GM23338 (cell line): ENCODE measurements around the gene TATDN3. TPM values are rescaled to one million over a fixed set of nuclear protein-coding genes. Genes with fewer than 3 reads are reported as not detected.

Experiments used
- ATAC-seq: fragments of 200-7000 bp; cut with Tn5 transposase; 3 replicates; pipeline ENCODE4 v1.9.1; 2020
- DNase-seq: peaks from one replicate; pipeline ENCODE4 v3.0.0-alpha.2; 2015; ENCODE audit warnings: low spot score
- H2AFZ ChIP-seq: fragments of 200-600 bp; sonication (generic); 2 replicates; pipeline ENCODE4 v1.8.0; 2016; ENCODE audit warnings: antibody characterized with exemption, mild to moderate bottlenecking, moderate library complexity
- H3F3A ChIP-seq: fragments of 200-600 bp; sonication (generic); replicated peaks from 2 replicates; pipeline ENCODE4 v1.8.0; 2017; ENCODE audit warnings: antibody characterized with exemption, mixed run types, low read depth
- H3K27ac ChIP-seq: fragments of 200-600 bp; sonication (generic); 2 replicates; pipeline ENCODE4 v1.6.1; 2016; ENCODE audit warnings: low read depth
- H3K27me3 ChIP-seq: fragments of 200-600 bp; sonication (generic); 2 replicates; pipeline ENCODE4 v1.8.0; 2016; ENCODE audit warnings: mild to moderate bottlenecking, mixed run types, moderate library complexity; ENCODE audit not compliant: insufficient read depth
- H3K36me3 ChIP-seq: fragments of 200-600 bp; sonication (generic); 2 replicates; pipeline ENCODE4 v1.8.0; 2016; ENCODE audit warnings: mild to moderate bottlenecking; ENCODE audit not compliant: insufficient read depth
- H3K4me1 ChIP-seq: fragments of 200-600 bp; sonication (generic); 2 replicates; pipeline ENCODE4 v1.8.0; 2016; ENCODE audit warnings: mild to moderate bottlenecking, moderate library complexity; ENCODE audit not compliant: insufficient read depth
- H3K4me2 ChIP-seq: fragments of 200-600 bp; sonication (generic); 2 replicates; pipeline ENCODE4 v1.7.1; 2017; ENCODE audit warnings: mixed run types
- H3K4me3 ChIP-seq: fragments of 200-600 bp; sonication (generic); 2 replicates; pipeline ENCODE4 v1.6.1; 2016; ENCODE audit warnings: mixed run types
- H3K79me2 ChIP-seq: fragments of 200-600 bp; sonication (generic); replicated peaks from 2 replicates; pipeline ENCODE4 v1.8.0; 2017; ENCODE audit warnings: mild to moderate bottlenecking; ENCODE audit not compliant: insufficient read depth
- H3K9me2 ChIP-seq: fragments of 200-600 bp; sonication (generic); 2 replicates; pipeline ENCODE4 v1.8.0; 2017; ENCODE audit not compliant: insufficient read depth
- H4K20me1 ChIP-seq: fragments of 200-600 bp; sonication (generic); replicated peaks from 2 replicates; pipeline ENCODE4 v1.8.0; 2017; ENCODE audit warnings: mild to moderate bottlenecking; ENCODE audit not compliant: insufficient read depth
- H3K27ac Mint-ChIP-seq: 2 replicates; pipeline ENCODE4 v1.8.0; 2020; ENCODE audit warnings: inconsistent platforms, mild to moderate bottlenecking, moderate library complexity, mixed read lengths
- H3K27me3 Mint-ChIP-seq: 3 replicates; pipeline ENCODE4 v1.8.0; 2022; ENCODE audit warnings: low read depth, mild to moderate bottlenecking, moderate library complexity, mixed read lengths, inconsistent platforms; ENCODE audit not compliant: insufficient read depth, poor library complexity
- H3K36me3 Mint-ChIP-seq: 3 replicates; pipeline ENCODE4 v1.8.0; 2021; ENCODE audit warnings: low read depth, mild to moderate bottlenecking, inconsistent platforms, moderate library complexity, mixed read lengths
- H3K4me1 Mint-ChIP-seq: 3 replicates; pipeline ENCODE4 v1.8.0; 2020; ENCODE audit warnings: mild to moderate bottlenecking, inconsistent platforms, mixed read lengths
- H3K4me3 Mint-ChIP-seq: 3 replicates; pipeline ENCODE4 v1.8.0; 2021; ENCODE audit warnings: moderate library complexity, mild to moderate bottlenecking, inconsistent platforms, mixed read lengths
- H3K9me3 Mint-ChIP-seq: 3 replicates; pipeline ENCODE4 v1.8.0; 2020; ENCODE audit warnings: moderate library complexity, mild to moderate bottlenecking, inconsistent platforms, mixed read lengths
- CTCF ChIP-seq, 2 experiments: fragments of 200-600 bp in 1 of 2; sonication (generic) in 1 of 2; conservative IDR thresholded peaks; 2 replicates each; pipeline versions ENCODE4 v1.5.1 to v1.6.1; 2016 to 2017; ENCODE audit warnings: antibody characterized with exemption in 2 of 2, low read depth in 2 of 2, mild to moderate bottlenecking in 2 of 2, moderate library complexity in 1 of 2
- EZH2 ChIP-seq: fragments of 200-600 bp; sonication (generic); IDR thresholded peaks from one replicate; pipeline ENCODE4 v1.8.0; 2017; ENCODE audit warnings: antibody characterized with exemption, mild to moderate bottlenecking, low read depth; ENCODE audit not compliant: unreplicated experiment
- EZH2phosphoT487 ChIP-seq: fragments of 200-600 bp; sonication (generic); IDR thresholded peaks from one replicate; pipeline ENCODE4 v1.8.1; 2018; ENCODE audit warnings: antibody characterized with exemption; ENCODE audit not compliant: unreplicated experiment
- JUNB ChIP-seq: IDR thresholded peaks from one replicate; pipeline ENCODE4 v1.6.1; 2016; ENCODE audit warnings: antibody characterized with exemption; ENCODE audit not compliant: unreplicated experiment
- REST ChIP-seq: IDR thresholded peaks from one replicate; pipeline ENCODE4 v1.6.1; 2018; ENCODE audit warnings: antibody characterized with exemption; ENCODE audit not compliant: unreplicated experiment
- STAT1 ChIP-seq: IDR thresholded peaks from one replicate; pipeline ENCODE4 v1.6.1; 2016; ENCODE audit warnings: antibody characterized with exemption; ENCODE audit not compliant: unreplicated experiment
- ZNF331 ChIP-seq: fragments of 250-450 bp; sonication (Bioruptor Pico); IDR thresholded peaks from 2 replicates; pipeline ENCODE4 v1.5.0; 2020; ENCODE audit warnings: low read depth, mild to moderate bottlenecking, moderate library complexity
- ZNF462 ChIP-seq: fragments of 250-450 bp; sonication (Bioruptor Pico); IDR thresholded peaks from 2 replicates; pipeline ENCODE4 v1.5.0; 2020; ENCODE audit warnings: mild to moderate bottlenecking, moderate library complexity
- polyA plus RNA-seq: library from polyadenylated mRNA; unstranded; fragments of >200 nt; fragmentation: Nextera tagmentation; extraction: Ambion mirVana; gene quantifications from 2 replicates; pipeline ENCODE4 v1.2.1, GENCODE V29; 2016
- total RNA-seq: library from RNA; depleted of rRNA; stranded (reverse); fragments of >200 nt; shearing (Covaris generic); gene quantifications from 2 replicates; pipeline ENCODE4 v1.2.3, GENCODE V29; 2014

Gene TATDN3
- total and polyA plus RNA-seq, 2 experiments from 2014 or later: 10.9 to 24.2 TPM

GRCh38 chr1:212794561-212795014 is 2.9 kb downstream of the TATDN3 start:
- no peak for DNase-seq
- peaks cover 20% of the 10 kb centered on the region for H3K79me2 ChIP-seq
- H2AFZ ChIP-seq: no peak overlapping the region
- Mint-ChIP-seq H3K36me3 (peaks cover 22% of the 10 kb centered on the region; the same call in 2 of the 3 replicates), H3K4me3 (no peak overlapping the region), H3K4me1 (peaks cover 14% of the 10 kb centered on the region), H3K27me3 (peaks cover 9% of the 10 kb centered on the region), H3K27ac (peak overlapping the region; percentile 9), H3K9me3 (no peaks in the 10 kb centered on the region; the same call in 1 of the 3 replicates)
- H3K4me3 ChIP-seq: no peak overlapping the region
- H3F3A ChIP-seq: peaks cover 12% of the 10 kb centered on the region; the same call in 1 of the 2 replicates
- no peaks in the 10 kb centered on the region; the same call in 1 of the 2 replicates for H4K20me1 ChIP-seq
- ATAC-seq: no peak
- no peak for TF ChIP-seq REST
- no peak for TF ChIP-seq STAT1
- no peak for TF ChIP-seq EZH2
- TF ChIP-seq ZNF331 (CRISPR knock-in tag): no peak
- TF ChIP-seq JUNB: no peak
- no peak for TF ChIP-seq CTCF (conservative IDR thresholded peaks at IDR 0.05; ENCODE audit: low read depth in 2 of 2)
- no peak for TF ChIP-seq EZH2phosphoT487
- no peak for TF ChIP-seq ZNF462 (CRISPR knock-in tag)
- peaks cover 17% of the 10 kb centered on the region for H3K4me1 ChIP-seq
- no peaks in the 10 kb centered on the region for H3K9me2 ChIP-seq
- H3K27me3 ChIP-seq: no peaks in the 10 kb centered on the region
- no peak overlapping the region for H3K4me2 ChIP-seq
- 0 out of 2 replicates have a peak overlapping the region, but pooled peaks have one; percentile 83 for H3K27ac ChIP-seq
- peaks cover 7% of the 10 kb centered on the region; the same call in 1 of the 2 replicates for H3K36me3 ChIP-seq
